Pancreas (tissue), 10 donors: ENCODE data around the gene DSCAML1. TPM values are rescaled to one million over a fixed set of nuclear protein-coding genes. Genes with fewer than 3 reads are reported as not detected.

Experiments
- ATAC-seq, 4 donors: fragments of 200-7000 bp; cut with Tn5 transposase; one replicate each; pipeline versions ENCODE4 v1.8.0 to v1.9.1; 2020; ENCODE audit warnings: mild to moderate bottlenecking in 4 of 4, moderate library complexity in 4 of 4
- DNase-seq, 6 donors: peaks; one replicate each; pipeline ENCODE4 v3.0.0-alpha.2; 2020
- FAIRE-seq: peaks from 2 replicates; lab custom pipeline; 2012; peaks lifted over from hg19 to GRCh38; lab: Jason Lieb, UNC
- H3K27ac ChIP-seq, 4 donors: fragments of 200-600 bp; sonication (generic); 1 replicate in 3 of 4; 2 replicates in 1 of 4; pipeline versions ENCODE4 v1.5.0 to v1.8.0; 2020
- H3K27me3 ChIP-seq, 4 donors: fragments of 200-600 bp; one replicate each; pipeline ENCODE4 v1.8.0; 2021
- H3K36me3 ChIP-seq, 3 donors: fragments of 200-600 bp; sonication (generic) in 1 of 3; one replicate each; pipeline versions ENCODE4 v1.5.0 to v1.8.0; 2020 to 2021
- H3K4me1 ChIP-seq, 3 donors: fragments of 200-600 bp; one replicate each; pipeline ENCODE4 v1.8.0; 2021
- H3K4me3 ChIP-seq, 4 donors: fragments of 200-600 bp; sonication (generic) in 2 of 4; one replicate each; pipeline versions ENCODE4 v1.5.0 to v1.8.0; 2020 to 2021
- H3K9me3 ChIP-seq, 4 donors: fragments of 200-600 bp; one replicate each; pipeline ENCODE4 v1.8.0; 2021
- WGBS, 2 donors: extraction: QIAGEN DNeasy Blood & Tissue Kit; methylation state at CpG; one replicate each; pipeline ENCODE4 v1.1.7; 2013; 5-methylcytosine and 5-hydroxymethylcytosine counted together
- intact Hi-C, 3 donors: fragments of 100-400 bp; cut with DNase I; formaldehyde crosslinking; loops; one replicate each; pipeline versions ENCODE4 v1.11.1 to v1.14.2; 2022
- polyA plus RNA-seq, 2 donors: library from polyadenylated mRNA; stranded (reverse); fragments of 200-250 nt; gene quantifications; one replicate each; pipeline ENCODE4 v1.2.3, GENCODE V29; 2013
- total RNA-seq, 6 donors: library from RNA; stranded (reverse); fragmentation: NEBNext Ultra II Directional in 4 of 6; extraction: Animal tissue kit (Norgen Biotek cat#: 25700) in 4 of 6; gene quantifications; one replicate each; pipeline versions ENCODE4 v1.2.1 to v1.2.4, GENCODE V29; 2021 to 2023
- TF ChIP-seq, protein P1 (sequence below), 4 donors: fragments of 200-600 bp; sonication (generic) in 3 of 4; IDR thresholded peaks; one replicate each; pipeline versions ENCODE4 v1.5.0 to v1.8.0; 2021; ENCODE audit warnings: antibody characterized with exemption in 4 of 4
- donor health status: healthy with polysubstance abuse.
- donor health status: DM: no; HTN: no; CAD: no; lungs with moderate emphysema.
- donor health status: DM: no; HTN: no; CAD: no.
- donor health status: control.
- donor health status: control.
- donor health status: Bipolar disorder and iron deficiency.
- donor health status: DM: yes; HTN: yes; CAD: no.
- donor health status: DM: no; HTN: no; CAD: no.
- donor health status: DM: no; HTN: no; CAD: no.
- donor health status: DM: yes; HTN: yes; CAD: no.

DSCAML1 gene
- total and polyA plus RNA-seq, 8 donors: 0.69 to 2.7 (median 1.8) TPM

DNA sequence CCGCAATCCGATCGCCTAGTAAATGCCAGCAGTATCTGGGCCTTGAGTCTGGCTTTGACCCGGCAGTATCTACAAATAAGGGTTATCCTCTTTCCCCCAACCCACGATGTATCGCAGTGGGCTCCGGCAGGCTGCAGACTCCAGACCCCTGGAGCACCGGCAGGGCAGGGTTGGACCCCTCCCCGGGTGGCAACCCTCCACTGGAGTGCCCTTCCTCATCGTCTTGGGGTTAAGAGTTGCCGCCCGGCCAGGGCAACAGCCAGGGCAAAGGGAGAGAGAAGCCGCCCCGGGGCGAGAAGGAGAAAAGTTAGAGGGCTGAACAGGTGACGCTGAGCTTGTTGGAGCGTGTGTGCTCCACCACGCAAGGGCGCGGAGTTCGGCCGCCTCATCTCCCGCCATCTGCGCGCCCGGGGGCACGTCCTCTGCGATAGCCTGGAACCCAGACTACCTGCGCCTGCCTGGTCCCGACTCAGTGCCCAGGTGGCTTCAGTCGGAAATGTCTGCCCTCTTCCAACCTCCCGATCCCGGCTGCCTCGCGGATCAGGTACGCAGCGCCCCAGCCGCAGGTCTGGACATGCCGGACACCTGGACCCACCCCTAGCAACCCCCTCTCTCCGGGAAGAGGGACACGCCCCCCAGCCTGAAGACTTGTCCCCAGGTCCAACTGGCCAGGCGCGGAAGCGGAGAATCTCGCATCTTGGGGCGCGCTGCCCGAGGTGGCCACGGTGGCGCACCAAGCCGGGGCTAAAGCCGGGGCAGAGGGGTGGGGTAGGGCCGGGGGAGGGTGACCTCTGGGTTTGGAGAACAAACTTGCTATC is 1.2 kb downstream of the DSCAML1 start:
- peaks cover 0 to 7% (median 2%) of the 10 kb centered on the region in 4 donors for H3K27me3 ChIP-seq
- intact Hi-C loops: no loop called here
- DNase-seq: peak in 1 of 6 donors; percentile 57

DNA sequence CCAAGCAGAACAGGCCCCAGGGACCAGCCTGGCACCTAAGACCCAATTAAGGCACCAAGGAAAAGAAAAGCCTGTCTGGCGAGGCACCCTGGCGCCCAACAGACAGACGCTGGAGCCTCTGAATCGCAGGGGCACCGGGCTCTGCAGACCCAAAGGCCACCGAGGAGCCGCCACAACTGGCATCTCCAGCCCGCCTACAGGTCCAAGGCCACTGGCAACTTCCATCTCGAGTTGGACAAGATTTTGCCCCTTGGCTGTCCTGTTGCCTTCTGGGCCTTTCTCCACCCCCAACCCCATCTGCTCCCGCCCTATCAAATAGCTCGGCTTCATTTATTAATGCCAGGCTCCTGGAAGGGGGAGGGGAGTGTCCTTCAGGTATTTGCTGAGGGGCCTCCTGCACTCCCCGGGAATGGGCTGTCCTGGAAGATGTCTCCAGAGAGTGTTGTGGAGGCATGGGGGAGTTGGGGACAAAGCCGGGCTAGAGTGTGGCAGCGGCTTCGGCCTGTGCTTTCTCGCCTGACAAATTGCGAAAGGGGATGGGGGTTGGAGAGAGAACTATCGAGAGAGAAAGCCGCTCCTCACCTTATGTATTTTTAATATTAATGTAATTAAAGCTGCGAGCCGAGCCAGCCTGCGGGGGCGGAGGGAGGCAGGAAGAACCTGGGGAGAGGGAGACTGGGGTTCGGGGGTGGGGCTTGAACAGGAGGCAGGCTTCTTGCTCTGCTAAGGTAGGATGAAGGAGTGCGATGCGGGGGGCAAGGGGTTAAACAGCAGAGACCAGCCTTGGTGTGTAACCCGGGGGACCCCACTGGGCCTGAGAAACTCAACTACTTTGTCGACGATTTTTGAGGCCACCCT is 2.0 kb downstream of the DSCAML1 start:
- Histone ChIP-seq H3K36me3 (no peaks in the 10 kb centered on the region), H3K9me3 (no peaks in the 10 kb centered on the region), H3K4me1 (peaks cover 6 to 7% (median 7%) of the 10 kb centered on the region in 3 donors), H3K27ac (no peak overlapping the region), H3K4me3 (no peak overlapping the region), H3K27me3 (peaks cover 0 to 7% (median 2%) of the 10 kb centered on the region in 4 donors)
- intact Hi-C loops: no loop called here
- ATAC-seq (no peak), DNase-seq (no peak), FAIRE-seq (no peak)
- TF ChIP-seq, protein P1, sequence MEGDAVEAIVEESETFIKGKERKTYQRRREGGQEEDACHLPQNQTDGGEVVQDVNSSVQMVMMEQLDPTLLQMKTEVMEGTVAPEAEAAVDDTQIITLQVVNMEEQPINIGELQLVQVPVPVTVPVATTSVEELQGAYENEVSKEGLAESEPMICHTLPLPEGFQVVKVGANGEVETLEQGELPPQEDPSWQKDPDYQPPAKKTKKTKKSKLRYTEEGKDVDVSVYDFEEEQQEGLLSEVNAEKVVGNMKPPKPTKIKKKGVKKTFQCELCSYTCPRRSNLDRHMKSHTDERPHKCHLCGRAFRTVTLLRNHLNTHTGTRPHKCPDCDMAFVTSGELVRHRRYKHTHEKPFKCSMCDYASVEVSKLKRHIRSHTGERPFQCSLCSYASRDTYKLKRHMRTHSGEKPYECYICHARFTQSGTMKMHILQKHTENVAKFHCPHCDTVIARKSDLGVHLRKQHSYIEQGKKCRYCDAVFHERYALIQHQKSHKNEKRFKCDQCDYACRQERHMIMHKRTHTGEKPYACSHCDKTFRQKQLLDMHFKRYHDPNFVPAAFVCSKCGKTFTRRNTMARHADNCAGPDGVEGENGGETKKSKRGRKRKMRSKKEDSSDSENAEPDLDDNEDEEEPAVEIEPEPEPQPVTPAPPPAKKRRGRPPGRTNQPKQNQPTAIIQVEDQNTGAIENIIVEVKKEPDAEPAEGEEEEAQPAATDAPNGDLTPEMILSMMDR (IDR thresholded peaks at IDR 0.05): no peak
- 42 to 45% methylated on average over 29 of the region's 29 CpGs for WGBS, 2 donors

More for the DNA sequence above, 1.2 kb downstream of the DSCAML1 start:
- ATAC-seq (peak; percentile 28 to 54 (median 46)), FAIRE-seq (no peak)
- Histone ChIP-seq H3K9me3 (no peaks in the 10 kb centered on the region), H3K4me1 (peaks cover 6 to 7% (median 7%) of the 10 kb centered on the region in 3 donors), H3K36me3 (no peaks in the 10 kb centered on the region), H3K4me3 (peak overlapping the region in 2 of 4 donors; percentile 31 to 41), H3K27ac (no peak overlapping the region)
- TF ChIP-seq, protein P1 (IDR thresholded peaks at IDR 0.05): no peak
- WGBS, 2 donors: 6% methylated on average over 50 to 53 of the region's 53 CpGs

DNA sequence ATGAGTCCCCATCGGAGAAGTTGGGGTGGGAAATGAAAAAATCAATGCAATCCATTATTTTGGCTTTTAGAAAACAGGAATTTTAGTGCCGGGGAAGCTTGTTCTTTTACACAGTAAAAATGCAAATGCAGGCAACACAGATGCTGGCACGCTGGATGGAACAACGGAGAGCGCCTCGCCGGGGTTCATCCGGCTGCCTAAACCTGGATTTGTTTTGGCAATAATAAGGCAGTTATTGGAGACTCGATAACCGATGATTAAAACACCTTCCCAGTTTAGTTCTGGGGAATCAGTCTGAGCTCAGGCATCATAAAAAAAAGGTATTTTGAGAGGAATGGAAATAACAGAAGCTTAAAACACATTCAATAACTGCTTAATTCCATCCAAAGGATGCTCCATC is 2.9 kb downstream of the DSCAML1 start:
- DNase-seq: no peak
- no peak overlapping the region for H3K4me3 ChIP-seq
- intact Hi-C loops: no loop called here
- TF ChIP-seq, protein P1 (IDR thresholded peaks at IDR 0.05): no peak
- H3K36me3 ChIP-seq: no peaks in the 10 kb centered on the region
- 68 to 81% methylated on average over 10 of the region's 10 CpGs for WGBS, 2 donors
- H3K9me3 ChIP-seq: no peaks in the 10 kb centered on the region
- peaks cover 0 to 7% (median 2%) of the 10 kb centered on the region in 4 donors for H3K27me3 ChIP-seq
- FAIRE-seq: no peak
- H3K4me1 ChIP-seq: peaks cover 6 to 7% (median 7%) of the 10 kb centered on the region in 3 donors
- no peak overlapping the region for H3K27ac ChIP-seq
- ATAC-seq: no peak

DNA sequence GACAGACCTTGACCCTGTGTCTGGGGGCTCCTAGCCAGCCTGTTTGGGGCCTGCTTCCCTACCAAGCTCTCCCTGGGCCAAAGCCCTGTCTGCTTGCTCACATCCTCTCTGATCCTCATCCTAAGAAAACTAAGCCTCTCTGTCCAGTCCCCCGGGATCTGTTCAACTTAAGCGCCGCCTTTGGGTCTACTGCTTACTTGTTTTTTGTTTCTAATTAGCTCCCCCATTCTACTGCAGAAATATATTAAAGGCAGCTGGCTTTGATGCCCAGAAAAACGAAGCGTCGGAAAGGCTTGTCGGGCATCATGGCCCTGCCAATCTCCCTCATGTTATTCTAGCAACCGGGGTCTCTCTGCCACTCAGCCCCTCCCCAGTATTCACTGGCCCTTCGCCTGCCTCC is 3.4 kb downstream of the DSCAML1 start:
- no peak for ATAC-seq
- H3K4me1 ChIP-seq: peaks cover 6 to 7% (median 7%) of the 10 kb centered on the region in 3 donors
- no peak overlapping the region for H3K27ac ChIP-seq
- TF ChIP-seq, protein P1 (IDR thresholded peaks at IDR 0.05): no peak
- FAIRE-seq: no peak
- H3K27me3 ChIP-seq: peaks cover 0 to 7% (median 2%) of the 10 kb centered on the region in 4 donors
- no peak overlapping the region for H3K4me3 ChIP-seq
- WGBS, 2 donors: 74 to 85% methylated on average over 9 of the region's 9 CpGs
- H3K9me3 ChIP-seq: no peaks in the 10 kb centered on the region
- intact Hi-C loops: no loop called here
- H3K36me3 ChIP-seq: no peaks in the 10 kb centered on the region
- no peak for DNase-seq
